K562 (cell line): ENCODE results near the gene ING5. TPM values are rescaled to one million over a fixed set of nuclear protein-coding genes. Genes with fewer than 3 reads are reported as not detected.
A peak's percentile ranks its signal among the peaks of the same experiment; 100 is the strongest.

Source experiments
- CREB1 ChIP-seq, 2 experiments: sonication (generic) in 1 of 2; formaldehyde crosslinking in 1 of 2; IDR thresholded peaks; 2 replicates each; pipeline versions ENCODE4 v1.6.1 to v1.8.0; 2012 to 2022; ENCODE audit warnings: inconsistent platforms in 1 of 2, mild to moderate bottlenecking in 1 of 2, missing genetic modification reagents in 1 of 2, moderate library complexity in 1 of 2
- ETV1 ChIP-seq: fragments of 450-650 bp; conservative IDR thresholded peaks from 2 replicates; pipeline ENCODE4 v1.6.1; 2016; ENCODE audit warnings: missing genetic modification characterization, control low read depth, low read depth, missing compliant biosample characterization
- FOXJ2 ChIP-seq: fragments of 200-800 bp; sonication (Bioruptor generic); IDR thresholded peaks from 2 replicates; pipeline ENCODE4 v1.6.1; 2016; ENCODE audit warnings: missing genetic modification characterization, missing compliant biosample characterization
- GATAD2A ChIP-seq: fragments of 450-650 bp; IDR thresholded peaks from 2 replicates; pipeline ENCODE4 v1.6.1; 2017
- KAT2B ChIP-seq: IDR thresholded peaks from one replicate; pipeline ENCODE4 v1.6.1; 2012; ENCODE audit warnings: low read depth, mild to moderate bottlenecking, control low read depth, inconsistent platforms, low read length, moderate library complexity
- MAZ ChIP-seq, 2 experiments: fragments of 450-650 bp in 1 of 2; sonication (generic) in 1 of 2; formaldehyde crosslinking; IDR thresholded peaks in 1 of 2; conservative IDR thresholded peaks in 1 of 2; 2 replicates each; pipeline versions ENCODE4 v1.4.0 to v1.5.0; 2020; ENCODE audit warnings: mild to moderate bottlenecking in 1 of 2, missing genetic modification reagents in 1 of 2
- MBD2 ChIP-seq: sonication (generic); IDR thresholded peaks from 2 replicates; pipeline ENCODE4 v1.6.1; 2016; ENCODE audit warnings: low read depth, borderline replicate concordance
- PBX2 ChIP-seq, 2 experiments: IDR thresholded peaks in 1 of 2; conservative IDR thresholded peaks in 1 of 2; 2 replicates each; pipeline ENCODE4 v1.6.1; 2016; ENCODE audit warnings: low read depth in 2 of 2, mild to moderate bottlenecking in 1 of 2, missing compliant biosample characterization in 1 of 2, missing genetic modification characterization in 1 of 2, moderate library complexity in 1 of 2
- PTBP1 ChIP-seq: fragments of 200-400 bp; formaldehyde crosslinking; IDR thresholded peaks from 2 replicates; pipeline ENCODE4 v1.6.1; 2017; ENCODE audit warnings: low read depth, low read length
- RBM22 ChIP-seq: fragments of 200-400 bp; formaldehyde crosslinking; IDR thresholded peaks from 2 replicates; pipeline ENCODE4 v1.6.1; 2018; ENCODE audit warnings: low read length, low read depth; ENCODE audit not compliant: poor library complexity, severe bottlenecking
- SRSF7 ChIP-seq: fragments of 200-400 bp; formaldehyde crosslinking; optimal IDR thresholded peaks from 2 replicates; pipeline ENCODE3; 2017; ENCODE audit warnings: mild to moderate bottlenecking, low read depth, low read length
- ZNF239 ChIP-seq: fragments of 250-450 bp; sonication (Bioruptor Pico); IDR thresholded peaks from 2 replicates; pipeline ENCODE4 v1.4.0; 2020; ENCODE audit warnings: mild to moderate bottlenecking
- ZNF354B ChIP-seq: fragments of 250-450 bp; sonication (Bioruptor Pico); IDR thresholded peaks from 2 replicates; pipeline ENCODE4 v1.4.0; 2020
- ZNF57 ChIP-seq: fragments of 450-650 bp; formaldehyde crosslinking; IDR thresholded peaks from 2 replicates; pipeline ENCODE4 v1.4.0; 2020; ENCODE audit warnings: mild to moderate bottlenecking, moderate library complexity
- ZSCAN29 ChIP-seq: fragments of 450-650 bp; IDR thresholded peaks from 2 replicates; pipeline ENCODE4 v1.6.1; 2017
- polyA plus RNA-seq, 8 experiments: library from polyadenylated mRNA; depleted of rRNA in 4 of 8; stranded (reverse) in 5 of 8; unstranded in 3 of 8; fragments of >200 nt; fragmentation: Nextera tagmentation in 2 of 8; fragmentation: Illumina TruSeq in 1 of 8; extraction: Ambion mirVana in 2 of 8; extraction: Trizol in 1 of 8; gene quantifications; 2 replicates each; pipeline versions ENCODE4 v1.2.1 to v1.2.3, GENCODE V29; 2011 to 2014; ENCODE audit warnings: inconsistent platforms in 1 of 8, missing spikeins in 1 of 8
- total RNA-seq, 7 experiments: library from RNA; depleted of rRNA in 6 of 7; stranded (reverse); fragments of >200 nt in 6 of 7; fragmentation: Illumina TruSeq in 2 of 7; extraction: Trizol in 2 of 7; gene quantifications; 2 replicates each; pipeline versions ENCODE4 v1.2.1 to v1.2.3, GENCODE V29; 2011 to 2021; ENCODE audit warnings: low replicate concordance in 1 of 7
- TF ChIP-seq, protein P1 (sequence below): sonication (generic); formaldehyde crosslinking; IDR thresholded peaks from 2 replicates; pipeline ENCODE4 v1.8.0; 2022; ENCODE audit warnings: mild to moderate bottlenecking, low read depth, missing genetic modification reagents
- TF ChIP-seq, protein P2 (sequence below): fragments of 250-450 bp; sonication (Bioruptor Pico); IDR thresholded peaks from 2 replicates; pipeline ENCODE4 v1.4.0; 2020
- TF ChIP-seq, protein P3 (sequence below), 2 experiments: fragments of 150-350 bp in 1 of 2; IDR thresholded peaks; 2 replicates each; pipeline ENCODE4 v1.6.1; 2012 to 2016; ENCODE audit warnings: low read depth in 2 of 2, low read length in 2 of 2, mild to moderate bottlenecking in 1 of 2, moderate library complexity in 1 of 2

The ING5 gene
- total and polyA plus RNA-seq, 9 of the 15 experiments (the other 6 are each of a cell fraction or from before 2014, with no cell fraction given), result 10.4 to 53.3 (median 27.9) TPM

GRCh38 chr2:241686650-241687425 lies 15.0 kb upstream of the ING5 start, which contains the start of gene DTYMK (continued):
- TF ChIP-seq, protein P1, sequence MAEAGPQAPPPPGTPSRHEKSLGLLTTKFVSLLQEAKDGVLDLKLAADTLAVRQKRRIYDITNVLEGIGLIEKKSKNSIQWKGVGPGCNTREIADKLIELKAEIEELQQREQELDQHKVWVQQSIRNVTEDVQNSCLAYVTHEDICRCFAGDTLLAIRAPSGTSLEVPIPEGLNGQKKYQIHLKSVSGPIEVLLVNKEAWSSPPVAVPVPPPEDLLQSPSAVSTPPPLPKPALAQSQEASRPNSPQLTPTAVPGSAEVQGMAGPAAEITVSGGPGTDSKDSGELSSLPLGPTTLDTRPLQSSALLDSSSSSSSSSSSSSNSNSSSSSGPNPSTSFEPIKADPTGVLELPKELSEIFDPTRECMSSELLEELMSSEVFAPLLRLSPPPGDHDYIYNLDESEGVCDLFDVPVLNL (CRISPR knock-in tag), result peak; percentile 93
- TF ChIP-seq MAZ (CRISPR knock-in tag; conservative IDR thresholded peaks at IDR 0.05 in 1 of 2, IDR thresholded peaks at IDR 0.05 in 1 of 2) (peak; percentile 57 to 68; a peak in 2 of 4 replicates), ZNF57 (CRISPR knock-in tag) (no peak), RBM22 (peak; percentile 65), ZSCAN29 (peak; percentile 92), ZNF239 (no peak), FOXJ2 (tag) (no peak), PTBP1 (no peak), ETV1 (peak; percentile 33; the same call in 1 of the 2 replicates), PBX2 (CRISPR knock-in tag; IDR thresholded peaks at IDR 0.05; ENCODE audit: low read depth) (no peak), PBX2 (tag; conservative IDR thresholded peaks at IDR 0.05; ENCODE audit: low read depth) (no peak), GATAD2A (no peak), SRSF7 (no peak), CREB1 (IDR thresholded peaks at IDR 0.05) (peak; percentile 95), CREB1 (CRISPR knock-in tag; IDR thresholded peaks at IDR 0.05) (peak; percentile 95), MBD2 (peak; percentile 35; the same call in 1 of the 2 replicates), ZNF354B (no peak), KAT2B (no peak)
- TF ChIP-seq, protein P2, sequence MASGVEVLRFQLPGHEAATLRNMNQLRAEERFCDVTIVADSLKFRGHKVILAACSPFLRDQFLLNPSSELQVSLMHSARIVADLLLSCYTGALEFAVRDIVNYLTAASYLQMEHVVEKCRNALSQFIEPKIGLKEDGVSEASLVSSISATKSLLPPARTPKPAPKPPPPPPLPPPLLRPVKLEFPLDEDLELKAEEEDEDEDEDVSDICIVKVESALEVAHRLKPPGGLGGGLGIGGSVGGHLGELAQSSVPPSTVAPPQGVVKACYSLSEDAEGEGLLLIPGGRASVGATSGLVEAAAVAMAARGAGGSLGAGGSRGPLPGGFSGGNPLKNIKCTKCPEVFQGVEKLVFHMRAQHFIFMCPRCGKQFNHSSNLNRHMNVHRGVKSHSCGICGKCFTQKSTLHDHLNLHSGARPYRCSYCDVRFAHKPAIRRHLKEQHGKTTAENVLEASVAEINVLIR (CRISPR knock-in tag), result peak; percentile 80
- TF ChIP-seq, protein P3, sequence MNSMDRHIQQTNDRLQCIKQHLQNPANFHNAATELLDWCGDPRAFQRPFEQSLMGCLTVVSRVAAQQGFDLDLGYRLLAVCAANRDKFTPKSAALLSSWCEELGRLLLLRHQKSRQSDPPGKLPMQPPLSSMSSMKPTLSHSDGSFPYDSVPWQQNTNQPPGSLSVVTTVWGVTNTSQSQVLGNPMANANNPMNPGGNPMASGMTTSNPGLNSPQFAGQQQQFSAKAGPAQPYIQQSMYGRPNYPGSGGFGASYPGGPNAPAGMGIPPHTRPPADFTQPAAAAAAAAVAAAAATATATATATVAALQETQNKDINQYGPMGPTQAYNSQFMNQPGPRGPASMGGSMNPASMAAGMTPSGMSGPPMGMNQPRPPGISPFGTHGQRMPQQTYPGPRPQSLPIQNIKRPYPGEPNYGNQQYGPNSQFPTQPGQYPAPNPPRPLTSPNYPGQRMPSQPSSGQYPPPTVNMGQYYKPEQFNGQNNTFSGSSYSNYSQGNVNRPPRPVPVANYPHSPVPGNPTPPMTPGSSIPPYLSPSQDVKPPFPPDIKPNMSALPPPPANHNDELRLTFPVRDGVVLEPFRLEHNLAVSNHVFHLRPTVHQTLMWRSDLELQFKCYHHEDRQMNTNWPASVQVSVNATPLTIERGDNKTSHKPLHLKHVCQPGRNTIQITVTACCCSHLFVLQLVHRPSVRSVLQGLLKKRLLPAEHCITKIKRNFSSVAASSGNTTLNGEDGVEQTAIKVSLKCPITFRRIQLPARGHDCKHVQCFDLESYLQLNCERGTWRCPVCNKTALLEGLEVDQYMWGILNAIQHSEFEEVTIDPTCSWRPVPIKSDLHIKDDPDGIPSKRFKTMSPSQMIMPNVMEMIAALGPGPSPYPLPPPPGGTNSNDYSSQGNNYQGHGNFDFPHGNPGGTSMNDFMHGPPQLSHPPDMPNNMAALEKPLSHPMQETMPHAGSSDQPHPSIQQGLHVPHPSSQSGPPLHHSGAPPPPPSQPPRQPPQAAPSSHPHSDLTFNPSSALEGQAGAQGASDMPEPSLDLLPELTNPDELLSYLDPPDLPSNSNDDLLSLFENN (IDR thresholded peaks at IDR 0.05; ENCODE audit: low read depth in 2 of 2, low read length in 2 of 2), result 0 out of 4 replicates have a peak, but pooled peaks of 1 of the 2 experiments have one; percentile 33
